LNCAP (cell line): ENCODE results near the gene CBR3.

Source experiments
- TF ChIP-seq, protein P1 (sequence below): fragments of 450-650 bp; IDR thresholded peaks from 2 replicates; pipeline ENCODE4 v1.5.1; 2017; ENCODE audit warnings: mild to moderate bottlenecking

The CBR3 gene

DNA sequence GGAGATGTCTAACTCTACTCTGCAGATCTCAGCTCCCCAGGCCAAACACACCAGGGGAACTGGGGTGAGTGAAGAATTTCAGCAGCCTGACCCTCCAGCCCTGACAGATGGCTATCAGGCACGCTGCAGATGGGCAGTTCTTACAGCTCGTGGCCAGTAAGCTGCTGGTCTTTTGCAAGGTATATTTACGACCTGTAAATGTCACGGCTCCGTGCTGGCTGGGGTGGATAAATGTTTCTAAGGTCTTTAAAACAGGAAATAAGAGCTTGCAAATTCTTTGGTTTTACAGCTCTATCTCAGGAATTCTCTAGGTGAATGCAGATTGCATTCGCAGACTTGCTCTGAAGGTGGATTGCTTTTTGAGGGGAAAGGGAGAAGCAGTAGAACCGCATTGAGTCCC lies 31.8 kb downstream of the CBR3 start:
- TF ChIP-seq, protein P1, sequence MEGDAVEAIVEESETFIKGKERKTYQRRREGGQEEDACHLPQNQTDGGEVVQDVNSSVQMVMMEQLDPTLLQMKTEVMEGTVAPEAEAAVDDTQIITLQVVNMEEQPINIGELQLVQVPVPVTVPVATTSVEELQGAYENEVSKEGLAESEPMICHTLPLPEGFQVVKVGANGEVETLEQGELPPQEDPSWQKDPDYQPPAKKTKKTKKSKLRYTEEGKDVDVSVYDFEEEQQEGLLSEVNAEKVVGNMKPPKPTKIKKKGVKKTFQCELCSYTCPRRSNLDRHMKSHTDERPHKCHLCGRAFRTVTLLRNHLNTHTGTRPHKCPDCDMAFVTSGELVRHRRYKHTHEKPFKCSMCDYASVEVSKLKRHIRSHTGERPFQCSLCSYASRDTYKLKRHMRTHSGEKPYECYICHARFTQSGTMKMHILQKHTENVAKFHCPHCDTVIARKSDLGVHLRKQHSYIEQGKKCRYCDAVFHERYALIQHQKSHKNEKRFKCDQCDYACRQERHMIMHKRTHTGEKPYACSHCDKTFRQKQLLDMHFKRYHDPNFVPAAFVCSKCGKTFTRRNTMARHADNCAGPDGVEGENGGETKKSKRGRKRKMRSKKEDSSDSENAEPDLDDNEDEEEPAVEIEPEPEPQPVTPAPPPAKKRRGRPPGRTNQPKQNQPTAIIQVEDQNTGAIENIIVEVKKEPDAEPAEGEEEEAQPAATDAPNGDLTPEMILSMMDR, result no peak

DNA sequence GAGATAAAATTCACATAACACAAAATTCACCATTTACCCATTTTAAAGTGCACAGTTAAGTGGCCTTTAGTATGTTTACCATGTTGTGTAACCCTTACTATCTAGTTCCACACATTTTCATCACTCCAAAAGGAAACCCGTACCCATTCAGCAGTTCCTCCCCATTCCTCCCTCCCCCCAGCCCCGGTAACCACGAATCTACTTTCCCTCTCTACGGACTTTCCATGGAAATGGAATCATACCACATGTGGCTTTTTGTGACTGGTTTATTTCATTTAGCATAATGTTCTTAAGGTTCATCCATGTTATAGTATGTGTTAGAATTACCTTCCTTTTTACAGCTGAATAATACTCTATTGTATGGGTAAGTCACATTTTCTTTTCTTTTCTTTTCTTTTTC lies 32.7 kb downstream of the CBR3 start:
- TF ChIP-seq, protein P1, result no peak

DNA sequence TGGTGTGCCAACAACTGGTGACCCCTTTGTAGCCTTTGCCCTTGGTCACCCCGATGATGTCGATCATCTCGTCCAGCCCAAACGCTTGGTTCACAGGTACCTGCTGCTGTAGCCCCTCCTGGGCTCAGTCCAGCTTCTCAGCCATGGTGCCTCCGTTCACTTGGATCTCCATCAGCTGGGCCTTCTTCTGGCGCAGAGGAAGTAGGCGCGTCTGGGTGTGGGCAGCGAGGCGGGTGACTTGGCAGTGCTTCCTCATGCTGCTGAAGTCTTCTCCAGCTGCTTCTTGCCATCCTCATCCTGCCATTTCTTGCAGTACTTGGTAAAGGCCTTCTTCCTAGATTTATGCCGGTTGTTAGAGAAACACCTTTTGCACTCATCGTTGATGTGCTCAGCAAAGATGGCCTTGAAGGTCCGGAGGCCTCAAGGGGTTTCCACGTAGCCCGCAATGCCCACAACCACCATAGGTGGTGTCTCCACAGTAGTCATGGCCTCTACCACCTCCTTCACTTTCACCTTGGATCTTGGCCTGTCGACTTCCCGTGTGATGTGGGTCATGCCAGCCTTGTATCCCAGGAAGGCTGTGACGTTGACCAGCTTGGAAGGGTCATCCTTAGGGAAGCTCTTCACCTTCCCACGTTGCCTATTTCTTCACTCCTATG lies 34.7 kb downstream of the CBR3 start:
- TF ChIP-seq, protein P1, result no peak

DNA sequence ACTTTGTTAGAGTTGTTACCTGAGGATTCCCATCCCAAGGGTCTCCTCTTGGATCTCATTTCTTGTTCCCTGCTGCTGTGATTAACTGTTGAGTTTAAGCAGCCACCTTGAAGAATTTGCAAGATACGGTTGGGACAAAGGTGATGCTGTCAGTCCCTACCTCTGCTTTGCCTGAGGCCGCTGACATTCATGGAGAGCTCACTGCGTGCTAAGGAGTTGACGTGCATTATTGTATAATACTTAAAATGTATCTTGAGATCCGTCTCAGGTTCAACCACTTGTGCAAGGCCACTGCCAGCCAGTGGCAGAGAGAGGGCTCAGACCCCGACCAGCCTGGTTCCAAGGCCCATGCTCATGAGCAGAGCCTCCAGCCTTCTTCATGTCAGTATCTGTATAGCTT lies 35.9 kb downstream of the CBR3 start:
- TF ChIP-seq, protein P1, result no peak

DNA sequence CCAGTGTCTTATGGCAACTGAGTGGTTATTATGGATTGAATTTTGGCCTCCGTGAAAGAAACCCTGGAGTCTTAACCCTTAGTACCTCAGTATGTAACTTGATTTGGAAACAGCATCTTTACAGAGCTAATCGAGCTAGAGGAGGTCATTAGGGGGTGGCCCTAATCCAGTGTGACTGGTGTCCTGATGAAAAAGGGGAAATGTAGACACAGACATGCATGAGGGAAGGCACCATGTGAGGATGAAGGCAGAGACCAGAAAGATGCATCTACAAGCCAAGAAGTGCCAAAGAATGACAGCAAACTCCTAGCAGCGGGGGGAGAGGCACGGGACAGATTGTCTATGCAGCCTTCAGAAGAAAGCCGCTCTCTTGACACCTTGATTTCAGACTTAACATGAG lies 36.5 kb downstream of the CBR3 start:
- TF ChIP-seq, protein P1, result no peak

DNA sequence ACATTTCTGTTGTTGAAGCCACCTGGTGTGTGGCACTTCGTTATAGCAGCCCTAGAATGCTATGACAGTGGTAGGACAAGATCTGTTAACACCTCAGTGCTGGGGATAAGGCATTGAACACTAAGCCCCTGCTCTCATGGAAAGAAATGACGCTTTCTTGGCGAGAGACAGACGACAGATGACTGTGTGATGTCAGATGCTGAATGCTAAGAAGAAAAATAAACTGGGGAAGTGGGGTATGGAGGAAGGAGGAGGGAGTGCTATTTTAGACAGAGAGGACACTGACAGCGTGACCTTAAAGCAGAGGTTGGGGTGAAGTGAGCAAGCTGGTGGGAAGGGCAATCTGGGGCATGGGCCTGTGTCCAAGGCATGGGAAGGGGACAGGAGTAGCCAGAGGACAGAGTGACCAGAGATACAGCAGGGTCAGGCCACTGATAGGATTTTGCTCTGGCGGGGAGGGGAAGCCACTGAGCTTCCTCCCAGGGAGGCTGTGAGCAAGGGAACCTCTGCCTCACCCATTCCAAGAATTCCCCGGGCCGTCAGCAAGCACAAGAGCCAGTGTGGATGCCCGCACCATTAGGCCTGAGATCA lies 37.0 kb downstream of the CBR3 start:
- TF ChIP-seq, protein P1, result no peak

DNA sequence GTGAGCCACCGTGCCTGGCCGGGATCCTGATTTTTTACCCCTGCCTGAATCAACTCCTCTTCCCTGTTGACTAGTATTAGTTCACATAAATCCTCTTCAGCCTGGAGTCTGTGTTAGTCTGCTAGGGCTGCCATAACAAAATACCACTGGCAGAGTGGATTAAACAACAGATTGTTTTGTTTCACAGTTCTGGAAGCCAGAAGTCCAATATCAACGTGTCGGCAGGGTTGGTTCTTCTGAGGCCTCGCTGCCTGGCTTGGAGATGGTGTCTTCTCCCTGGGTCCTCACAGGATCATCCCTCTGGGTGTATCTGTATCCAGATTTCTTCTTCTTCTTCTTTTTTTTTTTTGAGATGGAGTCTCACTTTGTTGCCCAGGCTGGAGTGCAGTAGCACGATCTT lies 39.9 kb downstream of the CBR3 start:
- TF ChIP-seq, protein P1, result no peak
